ENCODE measurements around the gene ANO3. TPM values are rescaled to one million over a fixed set of nuclear protein-coding genes. Genes with fewer than 3 reads are reported as not detected.

The ANO3 gene
- total RNA-seq, 2 experiments from 2014 or later: not detected

- intact Hi-C loops (cut with micrococcal nuclease): no loop called here
- Mint-ChIP-seq H3K9me3 (peaks cover 2% of the 10 kb centered on the region), H3K36me3 (ENCODE audit: low read depth) (no peaks in the 10 kb centered on the region), H3K27me3 (no peaks in the 10 kb centered on the region), H3K27ac (no peak overlapping the region), H3K4me1 (ENCODE audit: low read depth) (no peaks in the 10 kb centered on the region), H3K4me3 (no peak overlapping the region)
- DNase-seq: no peak
- no peak for TF ChIP-seq CTCF (IDR thresholded peaks at IDR 0.05)
- POLR2A ChIA-PET: no interaction called here
- CTCF ChIA-PET: no interaction called here
- no peak for ATAC-seq
Observed at GRCh38 chr11:26578998-26579661, 247.2 kb downstream of the ANO3 start.

GRCh38 chr11:26579683-26580082 lies 247.8 kb downstream of the ANO3 start:
- ChIA-PET POLR2A (interaction anchor here (0.9 kb wide), 1 partner anchor 44 kb away, joined by 3 read pairs; no protein-coding TSS in a partner anchor), CTCF (no interaction called here)
- H3K4me1 Mint-ChIP-seq (ENCODE audit: low read depth): no peaks in the 10 kb centered on the region
- TF ChIP-seq CTCF (IDR thresholded peaks at IDR 0.05): no peak
- no peak overlapping the region for H3K27ac Mint-ChIP-seq
- H3K9me3 Mint-ChIP-seq: peaks cover 2% of the 10 kb centered on the region
- no peaks in the 10 kb centered on the region for H3K27me3 Mint-ChIP-seq
- no peak for ATAC-seq
- intact Hi-C loops (cut with micrococcal nuclease): no loop called here
- no peak for DNase-seq
- H3K4me3 Mint-ChIP-seq: no peak overlapping the region
- H3K36me3 Mint-ChIP-seq (ENCODE audit: low read depth): no peaks in the 10 kb centered on the region

- no peaks in the 10 kb centered on the region for H3K9me3 Mint-ChIP-seq
- intact Hi-C loops (cut with micrococcal nuclease): no loop called here
- H3K4me3 Mint-ChIP-seq: no peak overlapping the region
- no peaks in the 10 kb centered on the region for H3K36me3 Mint-ChIP-seq (ENCODE audit: low read depth)
- TF ChIP-seq CTCF (IDR thresholded peaks at IDR 0.05): no peak
- no peaks in the 10 kb centered on the region for H3K4me1 Mint-ChIP-seq (ENCODE audit: low read depth)
- no peak for ATAC-seq
- ChIA-PET CTCF (no interaction called here), POLR2A (no interaction called here)
- no peak for DNase-seq
- no peaks in the 10 kb centered on the region for H3K27me3 Mint-ChIP-seq
- no peak overlapping the region for H3K27ac Mint-ChIP-seq
Observed at GRCh38 chr11:26580929-26581328, 249.0 kb downstream of the ANO3 start.

GRCh38 chr11:26583550-26583949 lies 251.6 kb downstream of the ANO3 start:
- H3K36me3 Mint-ChIP-seq (ENCODE audit: low read depth): no peaks in the 10 kb centered on the region
- POLR2A ChIA-PET: no interaction called here
- intact Hi-C loops (cut with micrococcal nuclease): no loop called here

GRCh38 chr11:26584818-26585217 lies 252.9 kb downstream of the ANO3 start:
- intact Hi-C loops (cut with micrococcal nuclease): no loop called here
- Mint-ChIP-seq H3K4me1 (ENCODE audit: low read depth) (no peaks in the 10 kb centered on the region), H3K36me3 (ENCODE audit: low read depth) (no peaks in the 10 kb centered on the region), H3K9me3 (peaks cover 10% of the 10 kb centered on the region), H3K27ac (no peak overlapping the region), H3K4me3 (no peak overlapping the region), H3K27me3 (no peaks in the 10 kb centered on the region)
- ChIA-PET CTCF (no interaction called here), POLR2A (no interaction called here)
- DNase-seq (no peak), ATAC-seq (no peak)
- no peak for TF ChIP-seq CTCF (IDR thresholded peaks at IDR 0.05)

More at GRCh38 chr11:26583550-26583949, 251.6 kb downstream of the ANO3 start:
- TF ChIP-seq CTCF (IDR thresholded peaks at IDR 0.05): no peak
- Mint-ChIP-seq H3K4me3 (no peak overlapping the region), H3K4me1 (ENCODE audit: low read depth) (no peaks in the 10 kb centered on the region), H3K27me3 (no peaks in the 10 kb centered on the region), H3K9me3 (peaks cover 2% of the 10 kb centered on the region), H3K27ac (no peak overlapping the region)
- CTCF ChIA-PET: no interaction called here
- no peak for ATAC-seq
- no peak for DNase-seq
